ENCODE measurements around the gene ABL2.

DNA sequence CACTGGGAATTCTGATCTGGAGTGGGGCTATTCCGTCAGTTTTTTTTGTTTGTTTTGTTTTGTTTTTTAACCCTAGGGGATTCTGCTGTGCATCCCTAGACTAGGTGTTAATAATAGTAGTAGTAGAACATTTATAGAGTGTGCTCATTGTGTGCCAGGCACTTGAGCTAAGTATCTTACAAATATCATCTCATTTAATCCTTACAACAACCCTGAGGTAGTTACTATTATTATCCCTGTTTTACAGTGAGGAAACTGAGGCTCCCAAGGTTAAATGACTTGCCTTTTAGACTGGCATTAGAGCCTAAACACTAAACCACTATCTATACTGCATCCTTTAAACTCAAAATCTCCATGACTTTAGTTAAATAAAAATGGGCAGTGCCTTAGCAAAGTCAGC, 125.5 kb downstream of the ABL2 start:
- TF ChIP-seq, protein P1, sequence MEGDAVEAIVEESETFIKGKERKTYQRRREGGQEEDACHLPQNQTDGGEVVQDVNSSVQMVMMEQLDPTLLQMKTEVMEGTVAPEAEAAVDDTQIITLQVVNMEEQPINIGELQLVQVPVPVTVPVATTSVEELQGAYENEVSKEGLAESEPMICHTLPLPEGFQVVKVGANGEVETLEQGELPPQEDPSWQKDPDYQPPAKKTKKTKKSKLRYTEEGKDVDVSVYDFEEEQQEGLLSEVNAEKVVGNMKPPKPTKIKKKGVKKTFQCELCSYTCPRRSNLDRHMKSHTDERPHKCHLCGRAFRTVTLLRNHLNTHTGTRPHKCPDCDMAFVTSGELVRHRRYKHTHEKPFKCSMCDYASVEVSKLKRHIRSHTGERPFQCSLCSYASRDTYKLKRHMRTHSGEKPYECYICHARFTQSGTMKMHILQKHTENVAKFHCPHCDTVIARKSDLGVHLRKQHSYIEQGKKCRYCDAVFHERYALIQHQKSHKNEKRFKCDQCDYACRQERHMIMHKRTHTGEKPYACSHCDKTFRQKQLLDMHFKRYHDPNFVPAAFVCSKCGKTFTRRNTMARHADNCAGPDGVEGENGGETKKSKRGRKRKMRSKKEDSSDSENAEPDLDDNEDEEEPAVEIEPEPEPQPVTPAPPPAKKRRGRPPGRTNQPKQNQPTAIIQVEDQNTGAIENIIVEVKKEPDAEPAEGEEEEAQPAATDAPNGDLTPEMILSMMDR (IDR thresholded peaks at IDR 0.05; ENCODE audit: low read depth, low read length, poor library complexity, severe bottlenecking) = no peak
- TF ChIP-seq EZH2phosphoT487 (IDR thresholded peaks at IDR 0.05; ENCODE audit: borderline replicate concordance, low read length) = no peak
